ENCODE data around the gene ATG7.

DNA sequence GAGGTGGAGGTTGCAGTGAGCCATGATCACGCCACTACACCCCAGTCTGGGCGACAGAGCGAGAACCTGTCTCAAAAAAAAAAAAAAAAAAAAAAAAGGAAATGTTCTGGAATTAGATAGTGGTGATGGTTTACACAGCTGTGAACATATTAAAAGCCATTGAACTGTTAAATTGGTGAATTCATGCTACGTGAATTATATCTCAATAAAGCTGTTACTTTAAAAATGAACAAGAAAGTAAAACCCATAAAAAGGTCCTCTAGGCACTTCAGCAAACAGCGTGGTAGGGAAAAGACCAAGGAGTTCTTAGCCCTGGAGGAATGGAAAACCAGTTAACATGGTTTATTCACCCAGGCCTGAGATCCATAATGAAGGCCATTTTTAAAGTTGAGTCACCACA lies 180.1 kb downstream of the ATG7 start:
- TF ChIP-seq, protein P1, sequence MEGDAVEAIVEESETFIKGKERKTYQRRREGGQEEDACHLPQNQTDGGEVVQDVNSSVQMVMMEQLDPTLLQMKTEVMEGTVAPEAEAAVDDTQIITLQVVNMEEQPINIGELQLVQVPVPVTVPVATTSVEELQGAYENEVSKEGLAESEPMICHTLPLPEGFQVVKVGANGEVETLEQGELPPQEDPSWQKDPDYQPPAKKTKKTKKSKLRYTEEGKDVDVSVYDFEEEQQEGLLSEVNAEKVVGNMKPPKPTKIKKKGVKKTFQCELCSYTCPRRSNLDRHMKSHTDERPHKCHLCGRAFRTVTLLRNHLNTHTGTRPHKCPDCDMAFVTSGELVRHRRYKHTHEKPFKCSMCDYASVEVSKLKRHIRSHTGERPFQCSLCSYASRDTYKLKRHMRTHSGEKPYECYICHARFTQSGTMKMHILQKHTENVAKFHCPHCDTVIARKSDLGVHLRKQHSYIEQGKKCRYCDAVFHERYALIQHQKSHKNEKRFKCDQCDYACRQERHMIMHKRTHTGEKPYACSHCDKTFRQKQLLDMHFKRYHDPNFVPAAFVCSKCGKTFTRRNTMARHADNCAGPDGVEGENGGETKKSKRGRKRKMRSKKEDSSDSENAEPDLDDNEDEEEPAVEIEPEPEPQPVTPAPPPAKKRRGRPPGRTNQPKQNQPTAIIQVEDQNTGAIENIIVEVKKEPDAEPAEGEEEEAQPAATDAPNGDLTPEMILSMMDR (IDR thresholded peaks at IDR 0.05 in 2 of 3, conservative IDR thresholded peaks at IDR 0.05 in 1 of 3; ENCODE audit: borderline replicate concordance in 1 of 3, insufficient read depth in 1 of 3, low read depth in 2 of 3, low read length in 2 of 3), result no peak
- TF ChIP-seq FOSL1 (IDR thresholded peaks at IDR 0.05; ENCODE audit: low read depth), result no peak

Measured in HCT116 (cell line).